MM.1S (cell line): Measurements from ENCODE around the gene PSME3.

Source experiments
- DNase-seq: peaks from one replicate; pipeline ENCODE4 v3.0.0-alpha.2; 2015
- H2AFZ ChIP-seq: fragments of 300-600 bp; sonication (generic); 2 replicates; pipeline ENCODE4 v1.6.0; 2016; ENCODE audit warnings: antibody characterized with exemption, low read length
- H3F3A ChIP-seq: fragments of 300-600 bp; sonication (generic); 2 replicates; pipeline ENCODE4 v1.6.1; 2016; ENCODE audit warnings: mild to moderate bottlenecking, antibody characterized with exemption, low read length, moderate library complexity, mixed read lengths; ENCODE audit not compliant: insufficient read depth
- H3K27ac ChIP-seq: fragments of 300-600 bp; sonication (generic); 2 replicates; pipeline ENCODE4 v1.5.1; 2016; ENCODE audit warnings: mild to moderate bottlenecking, low read length
- H3K27me3 ChIP-seq: fragments of 300-600 bp; sonication (generic); replicated peaks from 2 replicates; pipeline ENCODE4 v1.6.0; 2016; ENCODE audit warnings: low read length; ENCODE audit not compliant: insufficient read depth
- H3K36me3 ChIP-seq: fragments of 300-600 bp; sonication (generic); replicated peaks from 2 replicates; pipeline ENCODE4 v1.6.1; 2016; ENCODE audit warnings: mild to moderate bottlenecking, low read length, mixed read lengths; ENCODE audit not compliant: insufficient read depth
- H3K4me1 ChIP-seq: fragments of 300-600 bp; sonication (generic); 2 replicates; pipeline ENCODE4 v1.6.1; 2016; ENCODE audit warnings: low read length, mixed read lengths
- H3K4me2 ChIP-seq: fragments of 300-600 bp; sonication (generic); 2 replicates; pipeline ENCODE4 v1.6.0; 2016; ENCODE audit warnings: low read depth, low read length
- H3K4me3 ChIP-seq: fragments of 300-600 bp; sonication (generic); 2 replicates; pipeline ENCODE4 v1.5.1; 2016; ENCODE audit warnings: low read length, mixed read lengths
- H3K79me2 ChIP-seq: fragments of 300-600 bp; sonication (generic); 2 replicates; pipeline ENCODE4 v1.6.1; 2016; ENCODE audit warnings: mixed run types, low read length, mixed read lengths
- H3K9ac ChIP-seq: fragments of 300-600 bp; sonication (generic); 2 replicates; pipeline ENCODE4 v1.6.1; 2016; ENCODE audit warnings: low read length, mixed read lengths
- H3K9me2 ChIP-seq: fragments of 300-600 bp; sonication (generic); replicated peaks from 2 replicates; pipeline ENCODE4 v1.6.1; 2016; ENCODE audit warnings: mild to moderate bottlenecking, low read length, mixed read lengths; ENCODE audit not compliant: insufficient read depth
- H3K9me3 ChIP-seq: fragments of 300-600 bp; sonication (generic); replicated peaks from 2 replicates; pipeline ENCODE4 v1.6.1; 2016; ENCODE audit warnings: mild to moderate bottlenecking, low read length, mixed read lengths; ENCODE audit not compliant: insufficient read depth
- H4K20me1 ChIP-seq: fragments of 300-600 bp; sonication (generic); 2 replicates; pipeline ENCODE4 v1.6.1; 2016; ENCODE audit warnings: mild to moderate bottlenecking, low read length, moderate library complexity, mixed read lengths; ENCODE audit not compliant: insufficient read depth
- CTCF ChIP-seq: fragments of 300-600 bp; sonication (generic); IDR thresholded peaks from 2 replicates; pipeline ENCODE4 v1.5.1; 2016; ENCODE audit warnings: antibody characterized with exemption, low read length, mixed read lengths
- EZH2 ChIP-seq: fragments of 300-600 bp; sonication (generic); optimal IDR thresholded peaks from 2 replicates; pipeline ENCODE3; 2017; ENCODE audit warnings: low read depth, mild to moderate bottlenecking, antibody characterized with exemption, low read length, mixed read lengths
- EZH2phosphoT487 ChIP-seq: fragments of 300-600 bp; sonication (generic); IDR thresholded peaks from 2 replicates; pipeline ENCODE4 v1.6.1; 2018; ENCODE audit warnings: antibody characterized with exemption, low read length

Gene PSME3

GRCh38 chr17:42806249-42806648 lies 26.9 kb upstream of the PSME3 start:
- Histone ChIP-seq H3K4me3 (no peak overlapping the region), H3K27me3 (no peaks in the 10 kb centered on the region), H3F3A (no peaks in the 10 kb centered on the region), H3K4me1 (no peaks in the 10 kb centered on the region), H3K27ac (no peak overlapping the region), H3K9me2 (no peaks in the 10 kb centered on the region), H3K79me2 (no peaks in the 10 kb centered on the region), H3K9ac (no peak overlapping the region), H4K20me1 (no peaks in the 10 kb centered on the region), H3K4me2 (no peak overlapping the region), H3K36me3 (no peaks in the 10 kb centered on the region), H3K9me3 (no peaks in the 10 kb centered on the region), H2AFZ (no peak overlapping the region)
- TF ChIP-seq EZH2 (no peak), EZH2phosphoT487 (no peak), CTCF (no peak)
- no peak for DNase-seq

GRCh38 chr17:42809250-42809649 lies 23.9 kb upstream of the PSME3 start:
- H2AFZ ChIP-seq = no peak overlapping the region
- H3K4me3 ChIP-seq = no peak overlapping the region
- H3K27ac ChIP-seq = no peak overlapping the region
- DNase-seq = no peak
- H3K9me3 ChIP-seq = no peaks in the 10 kb centered on the region
- no peaks in the 10 kb centered on the region for H3F3A ChIP-seq
- no peaks in the 10 kb centered on the region for H3K27me3 ChIP-seq
- no peaks in the 10 kb centered on the region for H4K20me1 ChIP-seq
- no peaks in the 10 kb centered on the region for H3K9me2 ChIP-seq
- H3K79me2 ChIP-seq = no peaks in the 10 kb centered on the region
- 0 out of 2 replicates have a peak, but pooled peaks cover 3% of the 10 kb centered on the region for H3K36me3 ChIP-seq
- H3K4me1 ChIP-seq = no peaks in the 10 kb centered on the region
- H3K4me2 ChIP-seq = no peak overlapping the region
- TF ChIP-seq EZH2 = no peak
- TF ChIP-seq CTCF = no peak
- TF ChIP-seq EZH2phosphoT487 = no peak
- no peak overlapping the region for H3K9ac ChIP-seq

- H3K36me3 ChIP-seq = peaks cover 10% of the 10 kb centered on the region
- H2AFZ ChIP-seq = no peak overlapping the region
- H3K79me2 ChIP-seq = peaks cover 6% of the 10 kb centered on the region; the same call in 1 of the 2 replicates
- H3K27me3 ChIP-seq = no peaks in the 10 kb centered on the region
- DNase-seq = no peak
- no peaks in the 10 kb centered on the region for H3K9me3 ChIP-seq
- H4K20me1 ChIP-seq = no peaks in the 10 kb centered on the region
- H3K4me1 ChIP-seq = no peaks in the 10 kb centered on the region
- H3K27ac ChIP-seq = no peak overlapping the region
- no peak overlapping the region for H3K4me3 ChIP-seq
- H3K4me2 ChIP-seq = no peak overlapping the region
- no peaks in the 10 kb centered on the region for H3K9me2 ChIP-seq
- no peaks in the 10 kb centered on the region for H3F3A ChIP-seq
- no peak overlapping the region for H3K9ac ChIP-seq
- TF ChIP-seq EZH2phosphoT487 (no peak), EZH2 (no peak), CTCF (no peak)
Measured at GRCh38 chr17:42814633-42815399, 18.4 kb upstream of the PSME3 start.
